GM23338 (cell line): ENCODE measurements around the gene C2orf68.

Source experiments
- CREB1 ChIP-seq: fragments of 250-450 bp; sonication (Bioruptor Pico); IDR thresholded peaks from 2 replicates; pipeline ENCODE4 v1.5.0; 2020; ENCODE audit warnings: low read depth, mild to moderate bottlenecking, moderate library complexity
- EZH2 ChIP-seq: fragments of 200-600 bp; sonication (generic); IDR thresholded peaks from one replicate; pipeline ENCODE4 v1.8.0; 2017; ENCODE audit warnings: antibody characterized with exemption, mild to moderate bottlenecking, low read depth; ENCODE audit not compliant: unreplicated experiment
- EZH2phosphoT487 ChIP-seq: fragments of 200-600 bp; sonication (generic); IDR thresholded peaks from one replicate; pipeline ENCODE4 v1.8.1; 2018; ENCODE audit warnings: antibody characterized with exemption; ENCODE audit not compliant: unreplicated experiment
- JUNB ChIP-seq: IDR thresholded peaks from one replicate; pipeline ENCODE4 v1.6.1; 2016; ENCODE audit warnings: antibody characterized with exemption; ENCODE audit not compliant: unreplicated experiment
- NANOG ChIP-seq: IDR thresholded peaks from 2 replicates; pipeline ENCODE4 v1.6.1; 2016; ENCODE audit warnings: antibody characterized with exemption, borderline replicate concordance
- POLR2AphosphoS5 ChIP-seq: IDR thresholded peaks from 2 replicates; pipeline ENCODE4 v1.6.1; 2016; ENCODE audit warnings: antibody characterized with exemption, low read depth
- REST ChIP-seq: IDR thresholded peaks from one replicate; pipeline ENCODE4 v1.6.1; 2018; ENCODE audit warnings: antibody characterized with exemption; ENCODE audit not compliant: unreplicated experiment
- STAT1 ChIP-seq: IDR thresholded peaks from one replicate; pipeline ENCODE4 v1.6.1; 2016; ENCODE audit warnings: antibody characterized with exemption; ENCODE audit not compliant: unreplicated experiment
- ZNF114 ChIP-seq: fragments of 250-450 bp; sonication (Bioruptor Pico); IDR thresholded peaks from 2 replicates; pipeline ENCODE4 v1.5.0; 2020; ENCODE audit warnings: mild to moderate bottlenecking, moderate library complexity
- ZNF331 ChIP-seq: fragments of 250-450 bp; sonication (Bioruptor Pico); IDR thresholded peaks from 2 replicates; pipeline ENCODE4 v1.5.0; 2020; ENCODE audit warnings: low read depth, mild to moderate bottlenecking, moderate library complexity
- ZNF462 ChIP-seq: fragments of 250-450 bp; sonication (Bioruptor Pico); IDR thresholded peaks from 2 replicates; pipeline ENCODE4 v1.5.0; 2020; ENCODE audit warnings: mild to moderate bottlenecking, moderate library complexity
- TF ChIP-seq, protein P1 (sequence below), 2 experiments: fragments of 200-600 bp in 1 of 2; sonication (generic) in 1 of 2; conservative IDR thresholded peaks; 2 replicates each; pipeline versions ENCODE4 v1.5.1 to v1.6.1; 2016 to 2017; ENCODE audit warnings: antibody characterized with exemption in 2 of 2, low read depth in 2 of 2, mild to moderate bottlenecking in 2 of 2, moderate library complexity in 1 of 2
- TF ChIP-seq, protein P2 (sequence below): IDR thresholded peaks from 2 replicates; pipeline ENCODE4 v1.6.1; 2016; ENCODE audit warnings: antibody characterized with exemption

- TF ChIP-seq, protein P1, sequence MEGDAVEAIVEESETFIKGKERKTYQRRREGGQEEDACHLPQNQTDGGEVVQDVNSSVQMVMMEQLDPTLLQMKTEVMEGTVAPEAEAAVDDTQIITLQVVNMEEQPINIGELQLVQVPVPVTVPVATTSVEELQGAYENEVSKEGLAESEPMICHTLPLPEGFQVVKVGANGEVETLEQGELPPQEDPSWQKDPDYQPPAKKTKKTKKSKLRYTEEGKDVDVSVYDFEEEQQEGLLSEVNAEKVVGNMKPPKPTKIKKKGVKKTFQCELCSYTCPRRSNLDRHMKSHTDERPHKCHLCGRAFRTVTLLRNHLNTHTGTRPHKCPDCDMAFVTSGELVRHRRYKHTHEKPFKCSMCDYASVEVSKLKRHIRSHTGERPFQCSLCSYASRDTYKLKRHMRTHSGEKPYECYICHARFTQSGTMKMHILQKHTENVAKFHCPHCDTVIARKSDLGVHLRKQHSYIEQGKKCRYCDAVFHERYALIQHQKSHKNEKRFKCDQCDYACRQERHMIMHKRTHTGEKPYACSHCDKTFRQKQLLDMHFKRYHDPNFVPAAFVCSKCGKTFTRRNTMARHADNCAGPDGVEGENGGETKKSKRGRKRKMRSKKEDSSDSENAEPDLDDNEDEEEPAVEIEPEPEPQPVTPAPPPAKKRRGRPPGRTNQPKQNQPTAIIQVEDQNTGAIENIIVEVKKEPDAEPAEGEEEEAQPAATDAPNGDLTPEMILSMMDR (conservative IDR thresholded peaks at IDR 0.05; ENCODE audit: low read depth in 2 of 2), result no peak
- TF ChIP-seq EZH2 (no peak), EZH2phosphoT487 (no peak), POLR2AphosphoS5 (no peak), CREB1 (CRISPR knock-in tag) (no peak), JUNB (no peak), REST (no peak), NANOG (no peak), ZNF331 (CRISPR knock-in tag) (no peak), ZNF462 (CRISPR knock-in tag) (no peak), ZNF114 (CRISPR knock-in tag) (no peak), STAT1 (no peak)
- TF ChIP-seq, protein P2, sequence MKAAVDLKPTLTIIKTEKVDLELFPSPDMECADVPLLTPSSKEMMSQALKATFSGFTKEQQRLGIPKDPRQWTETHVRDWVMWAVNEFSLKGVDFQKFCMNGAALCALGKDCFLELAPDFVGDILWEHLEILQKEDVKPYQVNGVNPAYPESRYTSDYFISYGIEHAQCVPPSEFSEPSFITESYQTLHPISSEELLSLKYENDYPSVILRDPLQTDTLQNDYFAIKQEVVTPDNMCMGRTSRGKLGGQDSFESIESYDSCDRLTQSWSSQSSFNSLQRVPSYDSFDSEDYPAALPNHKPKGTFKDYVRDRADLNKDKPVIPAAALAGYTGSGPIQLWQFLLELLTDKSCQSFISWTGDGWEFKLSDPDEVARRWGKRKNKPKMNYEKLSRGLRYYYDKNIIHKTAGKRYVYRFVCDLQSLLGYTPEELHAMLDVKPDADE, result no peak
These were observed 51.0 kb downstream of the C2orf68 start for GRCh38 chr2:85560812-85561279.
